ENCODE data around the gene LPCAT2.

DNA sequence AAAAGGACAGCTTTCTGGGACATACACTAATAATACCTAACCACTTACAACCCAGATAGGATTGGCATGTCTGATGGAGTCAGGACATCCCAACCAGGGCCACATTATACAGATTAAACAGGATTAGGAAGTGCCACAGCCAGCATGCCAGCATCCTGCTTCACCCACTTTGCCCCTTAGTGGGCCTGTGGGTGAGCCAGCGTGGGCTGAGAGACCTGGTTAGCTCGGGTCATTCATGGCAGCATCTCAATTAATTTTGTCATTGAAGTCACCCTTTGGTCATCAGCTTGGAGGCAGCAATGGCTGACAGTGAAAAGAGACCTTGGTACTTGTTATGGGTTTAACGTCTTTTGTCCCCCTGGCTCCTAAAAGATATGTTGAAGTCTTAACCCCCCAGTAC, 117.0 kb downstream of the LPCAT2 start:
- TF ChIP-seq ERF (CRISPR knock-in tag; IDR thresholded peaks at IDR 0.05) (no peak), RXRA (CRISPR knock-in tag; IDR thresholded peaks at IDR 0.05) (no peak), EZH2 (conservative IDR thresholded peaks at IDR 0.05; ENCODE audit: low read depth, low read length) (no peak), GTF2F1 (IDR thresholded peaks at IDR 0.05; ENCODE audit: low read length) (no peak), ZNF747 (CRISPR knock-in tag; IDR thresholded peaks at IDR 0.05; ENCODE audit: borderline replicate concordance) (no peak), POLR2A (IDR thresholded peaks at IDR 0.05; ENCODE audit: insufficient read depth in 1 of 2, low read depth in 2 of 2, low read length in 2 of 2) (no peak), ZNF329 (CRISPR knock-in tag; IDR thresholded peaks at IDR 0.05; ENCODE audit: low read depth) (no peak), MAFK (conservative IDR thresholded peaks at IDR 0.05 in 1 of 2, IDR thresholded peaks at IDR 0.05 in 1 of 2; ENCODE audit: low read length in 2 of 2) (no peak)
- TF ChIP-seq, protein P1, sequence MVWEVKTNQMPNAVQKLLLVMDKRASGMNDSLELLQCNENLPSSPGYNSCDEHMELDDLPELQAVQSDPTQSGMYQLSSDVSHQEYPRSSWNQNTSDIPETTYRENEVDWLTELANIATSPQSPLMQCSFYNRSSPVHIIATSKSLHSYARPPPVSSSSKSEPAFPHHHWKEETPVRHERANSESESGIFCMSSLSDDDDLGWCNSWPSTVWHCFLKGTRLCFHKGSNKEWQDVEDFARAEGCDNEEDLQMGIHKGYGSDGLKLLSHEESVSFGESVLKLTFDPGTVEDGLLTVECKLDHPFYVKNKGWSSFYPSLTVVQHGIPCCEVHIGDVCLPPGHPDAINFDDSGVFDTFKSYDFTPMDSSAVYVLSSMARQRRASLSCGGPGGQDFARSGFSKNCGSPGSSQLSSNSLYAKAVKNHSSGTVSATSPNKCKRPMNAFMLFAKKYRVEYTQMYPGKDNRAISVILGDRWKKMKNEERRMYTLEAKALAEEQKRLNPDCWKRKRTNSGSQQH (CRISPR knock-in tag; IDR thresholded peaks at IDR 0.05; ENCODE audit: low read depth): no peak
- TF ChIP-seq, protein P2, sequence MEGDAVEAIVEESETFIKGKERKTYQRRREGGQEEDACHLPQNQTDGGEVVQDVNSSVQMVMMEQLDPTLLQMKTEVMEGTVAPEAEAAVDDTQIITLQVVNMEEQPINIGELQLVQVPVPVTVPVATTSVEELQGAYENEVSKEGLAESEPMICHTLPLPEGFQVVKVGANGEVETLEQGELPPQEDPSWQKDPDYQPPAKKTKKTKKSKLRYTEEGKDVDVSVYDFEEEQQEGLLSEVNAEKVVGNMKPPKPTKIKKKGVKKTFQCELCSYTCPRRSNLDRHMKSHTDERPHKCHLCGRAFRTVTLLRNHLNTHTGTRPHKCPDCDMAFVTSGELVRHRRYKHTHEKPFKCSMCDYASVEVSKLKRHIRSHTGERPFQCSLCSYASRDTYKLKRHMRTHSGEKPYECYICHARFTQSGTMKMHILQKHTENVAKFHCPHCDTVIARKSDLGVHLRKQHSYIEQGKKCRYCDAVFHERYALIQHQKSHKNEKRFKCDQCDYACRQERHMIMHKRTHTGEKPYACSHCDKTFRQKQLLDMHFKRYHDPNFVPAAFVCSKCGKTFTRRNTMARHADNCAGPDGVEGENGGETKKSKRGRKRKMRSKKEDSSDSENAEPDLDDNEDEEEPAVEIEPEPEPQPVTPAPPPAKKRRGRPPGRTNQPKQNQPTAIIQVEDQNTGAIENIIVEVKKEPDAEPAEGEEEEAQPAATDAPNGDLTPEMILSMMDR (CRISPR knock-in tag; IDR thresholded peaks at IDR 0.05): no peak

Data from HepG2 (cell line).